Measurements from ENCODE around the gene ANK2.

DNA sequence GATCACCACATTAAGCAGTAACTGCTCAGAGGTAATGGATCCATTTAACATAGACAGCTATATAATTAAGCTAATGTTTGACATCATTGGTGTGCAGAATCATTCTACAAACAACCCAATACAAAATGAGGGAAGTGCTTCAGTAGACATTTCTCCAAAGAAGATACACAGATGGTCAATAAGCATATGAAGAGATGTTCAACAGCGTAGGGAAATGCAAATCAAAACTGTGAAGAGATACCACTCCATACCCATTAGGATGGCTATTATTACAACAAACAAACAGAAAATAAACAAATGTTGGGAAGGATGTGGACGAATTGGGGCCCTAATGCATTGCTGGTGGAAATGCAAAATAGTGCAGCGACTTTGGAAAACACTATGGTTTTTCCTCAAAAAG, 294.6 kb downstream of the ANK2 start:
- TF ChIP-seq, protein P1, sequence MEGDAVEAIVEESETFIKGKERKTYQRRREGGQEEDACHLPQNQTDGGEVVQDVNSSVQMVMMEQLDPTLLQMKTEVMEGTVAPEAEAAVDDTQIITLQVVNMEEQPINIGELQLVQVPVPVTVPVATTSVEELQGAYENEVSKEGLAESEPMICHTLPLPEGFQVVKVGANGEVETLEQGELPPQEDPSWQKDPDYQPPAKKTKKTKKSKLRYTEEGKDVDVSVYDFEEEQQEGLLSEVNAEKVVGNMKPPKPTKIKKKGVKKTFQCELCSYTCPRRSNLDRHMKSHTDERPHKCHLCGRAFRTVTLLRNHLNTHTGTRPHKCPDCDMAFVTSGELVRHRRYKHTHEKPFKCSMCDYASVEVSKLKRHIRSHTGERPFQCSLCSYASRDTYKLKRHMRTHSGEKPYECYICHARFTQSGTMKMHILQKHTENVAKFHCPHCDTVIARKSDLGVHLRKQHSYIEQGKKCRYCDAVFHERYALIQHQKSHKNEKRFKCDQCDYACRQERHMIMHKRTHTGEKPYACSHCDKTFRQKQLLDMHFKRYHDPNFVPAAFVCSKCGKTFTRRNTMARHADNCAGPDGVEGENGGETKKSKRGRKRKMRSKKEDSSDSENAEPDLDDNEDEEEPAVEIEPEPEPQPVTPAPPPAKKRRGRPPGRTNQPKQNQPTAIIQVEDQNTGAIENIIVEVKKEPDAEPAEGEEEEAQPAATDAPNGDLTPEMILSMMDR (conservative IDR thresholded peaks at IDR 0.05) = no peak
- no peak for TF ChIP-seq ZFX (IDR thresholded peaks at IDR 0.05)
